Right lobe of liver (tissue), 6 donors: ENCODE data around the gene FIZ1. TPM values are rescaled to one million over a fixed set of nuclear protein-coding genes. Genes with fewer than 3 reads are reported as not detected.
"Not testable (repeated sequence)": the region's sequence is repeated elsewhere in the genome, so short reads cannot be mapped to it uniquely, and the experiment has no call there.

Experiments used
- ATAC-seq, 4 donors: fragments of 200-7000 bp; cut with Tn5 transposase; one replicate each; pipeline ENCODE4 v1.9.1; 2020; ENCODE audit warnings: mild to moderate bottlenecking in 4 of 4, moderate library complexity in 4 of 4
- DNase-seq, 3 donors: peaks; one replicate each; pipeline ENCODE4 v3.0.0-alpha.2; 2020
- H3K27ac ChIP-seq, 3 donors: fragments of 200-600 bp; one replicate each; pipeline ENCODE4 v1.8.0; 2022
- H3K27me3 ChIP-seq, 2 donors: fragments of 200-600 bp; one replicate each; pipeline ENCODE4 v1.8.0; 2022
- H3K36me3 ChIP-seq, 4 donors: fragments of 200-600 bp; sonication (generic) in 1 of 4; one replicate each; pipeline versions ENCODE4 v1.5.1 to v1.8.0; 2017 to 2022; ENCODE audit warnings: control low read depth in 1 of 4
- H3K4me1 ChIP-seq, 4 donors: fragments of 200-600 bp; sonication (generic) in 1 of 4; one replicate each; pipeline versions ENCODE4 v1.5.1 to v1.8.0; 2017 to 2022; ENCODE audit warnings: control low read depth in 1 of 4
- H3K4me3 ChIP-seq, 3 donors: fragments of 200-600 bp; one replicate each; pipeline ENCODE4 v1.8.0; 2022
- H3K9me3 ChIP-seq, 4 donors: fragments of 200-600 bp; sonication (generic) in 1 of 4; one replicate each; pipeline versions ENCODE4 v1.5.1 to v1.8.0; 2017 to 2022; ENCODE audit warnings: control low read depth in 1 of 4
- POLR2A ChIP-seq: fragments of 450-650 bp; IDR thresholded peaks from one replicate; pipeline ENCODE4 v1.6.1; 2017; ENCODE audit warnings: antibody characterized with exemption, mild to moderate bottlenecking
- WGBS: methylation state at CpG from one replicate; pipeline ENCODE4 v1.1.6; 2018; ENCODE audit warnings: low coverage, low lambda C conversion rate; ENCODE audit not compliant: insufficient coverage; ENCODE audit errors: missing lambda C conversion rate; 5-methylcytosine and 5-hydroxymethylcytosine counted together
- intact Hi-C, 2 donors: fragments of 100-400 bp; cut with DNase I; formaldehyde crosslinking; loops; one replicate each; pipeline versions ENCODE4 v1.11.2 to v1.14.1; 2022
- total RNA-seq, 6 experiments: library from RNA; depleted of rRNA in 2 of 6; stranded (reverse); fragments of >200 nt in 2 of 6; fragmentation: NEBNext Ultra II Directional in 3 of 6; extraction: Animal tissue kit (Norgen Biotek cat#: 25700) in 3 of 6; gene quantifications; one replicate each; pipeline versions ENCODE4 v1.1.0 to v1.2.4, GENCODE V29; 2016 to 2023
- TF ChIP-seq, protein P1 (sequence below), 4 donors: fragments of 200-600 bp in 3 of 4; fragments of 450-650 bp in 1 of 4; IDR thresholded peaks; one replicate each; pipeline versions ENCODE4 v1.5.1 to v1.8.0; 2016 to 2022; ENCODE audit warnings: antibody characterized with exemption in 4 of 4, mild to moderate bottlenecking in 2 of 4
- donor health status: DM: no; HTN: yes; CAD: no.
- donor health status: DM: no; HTN: no; CAD: no.
- donor health status: DM: no; HTN: no; CAD: no.
- donor health status: DM: no; HTN: yes; CAD: no.
- donor health status: DM: no; HTN: yes; CAD: no.

The FIZ1 gene
- total RNA-seq, 6 experiments from 2014 or later: 3.0 to 13.1 (median 5.1) TPM

DNA sequence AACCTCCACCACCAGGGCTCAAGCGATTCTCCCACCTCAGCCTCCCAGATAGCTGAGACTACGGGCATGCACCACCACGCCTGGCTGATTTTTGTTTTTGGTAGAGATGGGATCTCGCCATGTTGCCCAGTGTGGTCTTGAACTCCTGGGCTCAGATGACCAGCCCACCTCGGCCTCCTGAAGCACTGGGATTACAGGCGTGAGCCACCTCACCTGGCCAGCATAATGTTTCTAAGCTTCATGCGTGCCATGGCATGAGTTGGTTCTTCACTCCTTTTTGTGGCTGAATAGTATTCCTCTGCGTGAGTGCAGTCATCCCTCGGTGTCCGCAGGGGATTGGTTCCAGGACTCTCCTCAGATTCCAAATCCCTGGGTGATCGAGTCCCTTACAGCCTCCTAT lies 14.4 kb downstream of the FIZ1 start:
- ATAC-seq: no peak
- no peaks in the 10 kb centered on the region for H3K27me3 ChIP-seq
- intact Hi-C loops: no loop called here
- no peaks in the 10 kb centered on the region for H3K36me3 ChIP-seq
- TF ChIP-seq, protein P1, sequence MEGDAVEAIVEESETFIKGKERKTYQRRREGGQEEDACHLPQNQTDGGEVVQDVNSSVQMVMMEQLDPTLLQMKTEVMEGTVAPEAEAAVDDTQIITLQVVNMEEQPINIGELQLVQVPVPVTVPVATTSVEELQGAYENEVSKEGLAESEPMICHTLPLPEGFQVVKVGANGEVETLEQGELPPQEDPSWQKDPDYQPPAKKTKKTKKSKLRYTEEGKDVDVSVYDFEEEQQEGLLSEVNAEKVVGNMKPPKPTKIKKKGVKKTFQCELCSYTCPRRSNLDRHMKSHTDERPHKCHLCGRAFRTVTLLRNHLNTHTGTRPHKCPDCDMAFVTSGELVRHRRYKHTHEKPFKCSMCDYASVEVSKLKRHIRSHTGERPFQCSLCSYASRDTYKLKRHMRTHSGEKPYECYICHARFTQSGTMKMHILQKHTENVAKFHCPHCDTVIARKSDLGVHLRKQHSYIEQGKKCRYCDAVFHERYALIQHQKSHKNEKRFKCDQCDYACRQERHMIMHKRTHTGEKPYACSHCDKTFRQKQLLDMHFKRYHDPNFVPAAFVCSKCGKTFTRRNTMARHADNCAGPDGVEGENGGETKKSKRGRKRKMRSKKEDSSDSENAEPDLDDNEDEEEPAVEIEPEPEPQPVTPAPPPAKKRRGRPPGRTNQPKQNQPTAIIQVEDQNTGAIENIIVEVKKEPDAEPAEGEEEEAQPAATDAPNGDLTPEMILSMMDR (IDR thresholded peaks at IDR 0.05): no peak
- no peak for TF ChIP-seq POLR2A
- no peak overlapping the region for H3K4me3 ChIP-seq
- no peak overlapping the region for H3K27ac ChIP-seq
- no peak for DNase-seq
- H3K9me3 ChIP-seq: no peaks in the 10 kb centered on the region
- peaks cover 0 to 29% (median 4%) of the 10 kb centered on the region in 4 donors for H3K4me1 ChIP-seq
- WGBS: 86% methylated on average over 5 of the region's 11 CpGs

DNA sequence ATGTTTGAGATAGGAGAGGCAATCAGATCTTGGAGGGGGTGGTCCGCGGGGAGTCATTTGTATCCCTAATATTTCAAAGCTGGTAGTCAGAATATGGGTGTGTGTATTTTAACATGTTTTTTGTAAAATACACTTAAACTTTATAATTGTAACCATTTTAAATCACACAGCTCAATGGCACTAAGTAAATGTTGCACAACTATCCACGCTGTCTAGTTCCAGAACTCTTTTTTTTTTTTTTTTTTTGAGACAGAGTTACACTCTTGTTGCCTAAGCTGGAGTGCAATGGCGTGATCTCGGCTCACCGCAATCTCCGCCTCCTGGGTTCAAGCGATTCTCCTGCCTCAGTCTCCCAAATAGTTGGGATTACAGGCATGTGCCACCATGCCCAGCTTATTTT lies 15.4 kb downstream of the FIZ1 start:
- H3K4me3 ChIP-seq, intact Hi-C loops, H3K36me3 ChIP-seq, DNase-seq, H3K9me3 ChIP-seq, H3K27me3 ChIP-seq: not testable (repeated sequence)
- 24% methylated on average over 8 of the region's 8 CpGs for WGBS
- ATAC-seq: peak in 2 of 4 donors; percentile 5 to 25
- Histone ChIP-seq H3K4me1 (peaks cover 0 to 29% (median 4%) of the 10 kb centered on the region in 4 donors), H3K27ac (peak overlapping the region in 1 of 3 donors; percentile 43)

DNA sequence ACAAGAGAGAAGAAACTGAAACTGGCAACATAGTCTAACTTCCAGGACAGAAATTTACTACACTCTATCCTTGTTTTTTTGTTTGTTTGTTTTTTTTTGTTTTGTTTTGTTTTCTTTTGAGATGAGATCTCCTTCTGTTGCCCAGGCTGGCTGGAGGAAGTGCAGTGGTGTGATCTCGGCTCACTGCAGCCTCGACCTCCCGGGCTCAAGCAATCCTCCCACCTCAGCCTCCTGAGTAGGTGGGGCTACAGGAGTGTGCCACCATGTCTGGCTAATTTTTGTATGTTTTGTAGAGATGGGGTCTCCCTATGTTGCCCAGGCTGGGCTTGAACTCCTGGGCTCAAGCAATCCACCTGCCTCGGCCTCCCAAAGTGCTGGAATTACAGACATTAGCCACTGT lies 17.0 kb downstream of the FIZ1 start:
- H3K27me3 ChIP-seq, intact Hi-C loops, ATAC-seq, H3K36me3 ChIP-seq, H3K9me3 ChIP-seq, DNase-seq: not testable (repeated sequence)
- 59% methylated on average over 4 of the region's 4 CpGs for WGBS
- Histone ChIP-seq H3K4me1 (peaks cover 0 to 29% (median 4%) of the 10 kb centered on the region in 4 donors), H3K27ac (peak overlapping the region in 2 of 3 donors; percentile 71 to 78), H3K4me3 (peak overlapping the region in 1 of 3 donors; percentile 74)

DNA sequence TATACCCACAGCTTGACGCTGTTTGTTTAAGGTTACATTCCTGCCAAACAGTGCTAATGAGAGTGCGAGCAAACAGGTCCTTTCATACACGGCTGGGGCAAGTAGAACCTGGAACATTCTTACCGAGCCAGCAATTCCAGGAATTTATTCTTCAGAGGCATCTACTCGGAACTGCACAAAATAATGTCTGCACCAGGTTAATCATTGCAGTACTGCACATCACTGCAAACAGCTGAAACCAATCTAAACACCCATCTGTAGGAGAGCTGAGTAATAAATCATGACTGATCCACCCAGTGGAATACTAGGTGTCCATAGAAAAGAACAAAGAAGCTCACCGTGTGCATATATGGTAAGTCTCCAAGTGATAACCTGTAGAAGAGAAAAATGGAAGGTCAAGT lies 17.5 kb downstream of the FIZ1 start:
- no peaks in the 10 kb centered on the region for H3K9me3 ChIP-seq
- no peaks in the 10 kb centered on the region for H3K27me3 ChIP-seq
- intact Hi-C loops: no loop called here
- peak in 3 of 4 donors; percentile 11 to 44 (median 16) for ATAC-seq
- no peaks in the 10 kb centered on the region for H3K36me3 ChIP-seq
- peaks cover 0 to 26% (median 4%) of the 10 kb centered on the region in 4 donors for H3K4me1 ChIP-seq
- TF ChIP-seq POLR2A: no peak
- TF ChIP-seq, protein P1 (IDR thresholded peaks at IDR 0.05): no peak
- 16% methylated on average over 6 of the region's 6 CpGs for WGBS
- DNase-seq: no peak
- peak overlapping the region in 2 of 3 donors; percentile 13 to 74 for H3K4me3 ChIP-seq
- peak overlapping the region; percentile 71 to 85 (median 78) for H3K27ac ChIP-seq

DNA sequence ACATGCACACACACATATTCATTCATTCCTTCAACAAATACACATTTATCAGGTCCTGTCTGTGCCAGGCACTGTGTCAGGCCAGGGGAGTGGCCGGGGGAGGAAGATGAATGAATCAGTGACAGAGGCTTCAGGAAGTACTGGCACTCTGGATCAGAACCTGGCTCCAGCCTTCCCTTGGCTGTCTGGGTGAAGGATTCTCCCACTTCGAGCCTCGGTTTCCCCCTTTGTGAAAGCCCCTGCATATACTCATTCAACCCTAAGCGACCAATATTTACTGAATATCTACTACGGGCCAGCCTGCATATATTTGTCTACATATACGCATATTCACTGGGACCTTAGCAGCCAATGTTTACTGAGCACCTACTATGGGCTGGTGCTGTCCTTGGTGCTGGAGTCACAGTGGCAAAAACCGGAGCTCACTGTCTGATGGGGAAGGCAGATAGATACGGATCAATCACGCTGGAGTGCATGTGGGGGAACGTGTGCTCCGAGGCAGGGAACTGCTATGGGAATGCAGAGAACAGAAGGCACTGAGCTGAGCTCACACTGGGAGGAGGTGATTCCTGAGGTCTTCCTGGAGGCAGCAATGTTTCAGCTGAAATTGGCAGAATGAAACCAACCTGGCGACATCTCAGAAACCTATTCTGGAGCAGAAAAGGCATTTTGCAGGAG lies 18.0 kb downstream of the FIZ1 start:
- Histone ChIP-seq H3K27me3 (no peaks in the 10 kb centered on the region), H3K4me3 (peak overlapping the region; percentile 67 to 74 (median 72)), H3K36me3 (no peaks in the 10 kb centered on the region), H3K4me1 (peaks cover 0 to 25% (median 4%) of the 10 kb centered on the region in 4 donors), H3K27ac (peak overlapping the region; percentile 73 to 85 (median 78)), H3K9me3 (no peaks in the 10 kb centered on the region)
- ATAC-seq: peak; percentile 9 to 32 (median 16)
- intact Hi-C loops: no loop called here
- no peak for TF ChIP-seq POLR2A
- TF ChIP-seq, protein P1 (IDR thresholded peaks at IDR 0.05): no peak
- WGBS: 18% methylated on average over 12 of the region's 12 CpGs
- no peak for DNase-seq
